Stomach (tissue), 9 donors: Measurements from ENCODE around the gene REEP2. TPM values are rescaled to one million over a fixed set of nuclear protein-coding genes. Genes with fewer than 3 reads are reported as not detected.

Experiments
- DNase-seq, 2 donors: peaks; one replicate each; pipeline versions ENCODE4 v3.0.0 to v3.0.0-alpha.2; 2013 to 2019
- H3K27ac ChIP-seq, 5 donors: fragments of 200-600 bp in 4 of 5; sonication (generic) in 4 of 5; one replicate each; pipeline ENCODE4 v1.5.1; 2013 to 2019; ENCODE audit warnings: mild to moderate bottlenecking in 1 of 5, moderate library complexity in 1 of 5
- H3K27me3 ChIP-seq, 3 donors: fragments of 200-600 bp; sonication (generic); one replicate each; pipeline ENCODE4 v1.5.1; 2017 to 2019; ENCODE audit warnings: mixed run types in 1 of 3
- H3K36me3 ChIP-seq, 4 donors: fragments of 200-600 bp; sonication (generic); 1 replicate in 3 of 4; 2 replicates in 1 of 4; pipeline ENCODE4 v1.5.1; 2016 to 2019
- H3K4me1 ChIP-seq, 4 donors: fragments of 200-600 bp; sonication (generic); one replicate each; pipeline ENCODE4 v1.5.1; 2016 to 2019
- H3K4me3 ChIP-seq, 4 donors: fragments of 200-600 bp; sonication (generic) in 3 of 4; one replicate each; pipeline ENCODE4 v1.5.1; 2016 to 2019; ENCODE audit warnings: mild to moderate bottlenecking in 1 of 4
- H3K9me3 ChIP-seq, 4 donors: fragments of 200-600 bp; sonication (generic); one replicate each; pipeline ENCODE4 v1.5.1; 2016 to 2019
- EP300 ChIP-seq: sonication (generic); formaldehyde crosslinking; IDR thresholded peaks from one replicate; pipeline ENCODE4 v1.6.1; 2017; ENCODE audit warnings: antibody characterized with exemption
- POLR2A ChIP-seq, 4 donors: fragments of 450-650 bp; IDR thresholded peaks; one replicate each; pipeline ENCODE4 v1.6.1; 2016; ENCODE audit warnings: antibody characterized with exemption in 4 of 4, control low read depth in 2 of 4, mild to moderate bottlenecking in 1 of 4, moderate library complexity in 1 of 4
- POLR2AphosphoS5 ChIP-seq, 3 donors: sonication (generic); formaldehyde crosslinking; IDR thresholded peaks; one replicate each; pipeline ENCODE4 v1.6.1; 2016; ENCODE audit warnings: antibody characterized with exemption in 3 of 3
- WGBS, 5 donors: extraction: QIAGEN DNeasy Blood & Tissue Kit in 3 of 5; methylation state at CpG; one replicate each; pipeline versions ENCODE4 v1.1.5 to v1.1.7; 2013 to 2018; 5-methylcytosine and 5-hydroxymethylcytosine counted together
- intact Hi-C: fragments of 100-400 bp; cut with DNase I; formaldehyde crosslinking; loops from one replicate; pipeline ENCODE4 v1.15.1; 2023; ENCODE audit warnings: low total_unique reads
- polyA plus RNA-seq, 3 donors: library from polyadenylated mRNA; stranded (reverse); fragments of 200-250 nt; gene quantifications; one replicate each; pipeline ENCODE4 v1.2.3, GENCODE V29; 2013
- total RNA-seq, 5 donors: library from RNA; depleted of rRNA; stranded (reverse); fragments of >200 nt; gene quantifications; one replicate each; pipeline versions ENCODE4 v1.1.0 to v1.2.3, GENCODE V29; 2014 to 2016
- TF ChIP-seq, protein P1 (sequence below), 7 experiments: fragments of 450-650 bp in 4 of 7; fragments of 200-600 bp in 3 of 7; sonication (generic) in 3 of 7; IDR thresholded peaks; one replicate each; pipeline ENCODE4 v1.5.1; 2016 to 2019; ENCODE audit warnings: antibody characterized with exemption in 7 of 7, control low read depth in 2 of 7, mild to moderate bottlenecking in 1 of 7
- donor health status: healthy with polysubstance abuse.
- donor health status: Bipolar disorder and iron deficiency.
- donor health status: healthy.

Gene REEP2
- total and polyA plus RNA-seq, 8 donors, result 2.1 to 73.3 (median 5.1) TPM; not detected in 2

DNA sequence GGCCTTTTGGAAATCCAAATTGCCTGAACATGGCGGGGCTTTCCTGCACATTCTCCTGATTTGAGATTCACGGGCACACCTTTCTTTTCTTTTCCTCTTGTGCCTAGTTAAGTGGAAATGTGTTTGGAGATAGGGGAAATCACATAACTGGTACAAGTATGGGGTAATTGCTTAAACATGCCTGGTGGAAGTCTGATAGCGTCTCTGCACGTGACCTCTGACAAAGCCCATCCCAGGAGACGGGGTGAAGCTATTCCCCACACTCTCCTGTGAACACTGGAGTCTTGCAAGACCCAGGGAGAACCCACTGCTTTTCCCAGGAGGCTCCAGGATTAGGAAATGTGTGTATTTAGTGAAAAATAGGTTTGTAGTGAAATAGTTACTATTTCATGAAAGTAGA lies 2.9 kb upstream of the REEP2 start:
- intact Hi-C loops, result no loop called here
- WGBS, 5 donors, result 81 to 85% (median 84%) methylated on average over 5 of the region's 5 CpGs
- TF ChIP-seq EP300 (no peak), POLR2AphosphoS5 (IDR thresholded peaks at IDR 0.05) (no peak), POLR2A (IDR thresholded peaks at IDR 0.05) (no peak)
- TF ChIP-seq, protein P1, sequence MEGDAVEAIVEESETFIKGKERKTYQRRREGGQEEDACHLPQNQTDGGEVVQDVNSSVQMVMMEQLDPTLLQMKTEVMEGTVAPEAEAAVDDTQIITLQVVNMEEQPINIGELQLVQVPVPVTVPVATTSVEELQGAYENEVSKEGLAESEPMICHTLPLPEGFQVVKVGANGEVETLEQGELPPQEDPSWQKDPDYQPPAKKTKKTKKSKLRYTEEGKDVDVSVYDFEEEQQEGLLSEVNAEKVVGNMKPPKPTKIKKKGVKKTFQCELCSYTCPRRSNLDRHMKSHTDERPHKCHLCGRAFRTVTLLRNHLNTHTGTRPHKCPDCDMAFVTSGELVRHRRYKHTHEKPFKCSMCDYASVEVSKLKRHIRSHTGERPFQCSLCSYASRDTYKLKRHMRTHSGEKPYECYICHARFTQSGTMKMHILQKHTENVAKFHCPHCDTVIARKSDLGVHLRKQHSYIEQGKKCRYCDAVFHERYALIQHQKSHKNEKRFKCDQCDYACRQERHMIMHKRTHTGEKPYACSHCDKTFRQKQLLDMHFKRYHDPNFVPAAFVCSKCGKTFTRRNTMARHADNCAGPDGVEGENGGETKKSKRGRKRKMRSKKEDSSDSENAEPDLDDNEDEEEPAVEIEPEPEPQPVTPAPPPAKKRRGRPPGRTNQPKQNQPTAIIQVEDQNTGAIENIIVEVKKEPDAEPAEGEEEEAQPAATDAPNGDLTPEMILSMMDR (IDR thresholded peaks at IDR 0.05), result no peak
- Histone ChIP-seq H3K27ac (no peak overlapping the region), H3K27me3 (peaks cover 0 to 10% (median 5%) of the 10 kb centered on the region in 3 donors), H3K36me3 (peaks cover 52 to 68% (median 64%) of the 10 kb centered on the region in 4 donors), H3K4me1 (peaks cover 10 to 25% (median 19%) of the 10 kb centered on the region in 4 donors), H3K9me3 (no peaks in the 10 kb centered on the region), H3K4me3 (no peak overlapping the region)
- DNase-seq, result no peak

DNA sequence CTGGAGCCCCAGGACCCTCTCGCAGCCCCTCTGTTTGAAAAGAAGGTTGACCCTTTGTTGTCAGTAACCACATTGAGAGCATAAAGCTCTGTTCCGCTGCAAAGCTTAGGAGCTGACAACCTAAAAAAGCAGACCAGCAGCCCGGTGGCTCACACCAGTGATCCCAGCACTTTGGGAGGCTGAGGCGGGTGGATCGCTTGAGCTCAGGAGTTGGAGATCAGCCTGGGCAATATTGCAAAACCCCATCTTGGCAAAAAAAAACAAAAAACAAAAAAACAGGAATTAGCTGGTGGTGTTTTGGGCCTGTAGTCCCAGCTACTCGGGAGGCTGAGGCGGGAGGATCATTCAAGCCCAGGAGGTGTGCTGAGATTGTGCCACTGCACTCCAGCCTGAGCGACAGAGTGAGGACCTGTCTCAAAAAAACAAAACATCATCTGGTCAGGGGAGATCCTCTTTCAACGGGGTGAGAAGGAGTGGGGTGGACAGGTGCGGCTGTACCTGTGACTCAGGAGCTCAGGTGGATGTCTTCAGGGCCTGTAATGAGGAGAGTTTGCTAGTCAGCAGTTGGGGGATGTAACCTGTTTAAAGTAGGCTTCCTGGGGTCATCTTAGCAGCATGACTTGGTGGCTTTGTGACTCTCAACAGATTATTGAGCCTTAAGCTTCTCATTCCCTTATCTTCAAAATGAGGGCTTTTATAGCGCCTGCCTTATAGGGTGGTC lies 694 bp upstream of the REEP2 start:
- intact Hi-C loops, result no loop called here
- H3K27ac ChIP-seq, result peak overlapping the region in 2 of 5 donors; percentile 45 to 63
- no peak for DNase-seq
- 70 to 77% (median 71%) methylated on average over 11 of the region's 11 CpGs for WGBS, 5 donors
- H3K27me3 ChIP-seq, result peaks cover 0 to 10% (median 5%) of the 10 kb centered on the region in 3 donors
- peak overlapping the region; percentile 50 to 57 (median 51) for H3K4me3 ChIP-seq
- peaks cover 10 to 25% (median 19%) of the 10 kb centered on the region in 4 donors for H3K4me1 ChIP-seq
- peaks cover 31 to 46% (median 42%) of the 10 kb centered on the region in 4 donors for H3K36me3 ChIP-seq
- H3K9me3 ChIP-seq, result no peaks in the 10 kb centered on the region
- TF ChIP-seq, protein P1 (IDR thresholded peaks at IDR 0.05), result no peak
- TF ChIP-seq POLR2A (IDR thresholded peaks at IDR 0.05), result no peak
- no peak for TF ChIP-seq POLR2AphosphoS5 (IDR thresholded peaks at IDR 0.05)
- TF ChIP-seq EP300, result no peak

DNA sequence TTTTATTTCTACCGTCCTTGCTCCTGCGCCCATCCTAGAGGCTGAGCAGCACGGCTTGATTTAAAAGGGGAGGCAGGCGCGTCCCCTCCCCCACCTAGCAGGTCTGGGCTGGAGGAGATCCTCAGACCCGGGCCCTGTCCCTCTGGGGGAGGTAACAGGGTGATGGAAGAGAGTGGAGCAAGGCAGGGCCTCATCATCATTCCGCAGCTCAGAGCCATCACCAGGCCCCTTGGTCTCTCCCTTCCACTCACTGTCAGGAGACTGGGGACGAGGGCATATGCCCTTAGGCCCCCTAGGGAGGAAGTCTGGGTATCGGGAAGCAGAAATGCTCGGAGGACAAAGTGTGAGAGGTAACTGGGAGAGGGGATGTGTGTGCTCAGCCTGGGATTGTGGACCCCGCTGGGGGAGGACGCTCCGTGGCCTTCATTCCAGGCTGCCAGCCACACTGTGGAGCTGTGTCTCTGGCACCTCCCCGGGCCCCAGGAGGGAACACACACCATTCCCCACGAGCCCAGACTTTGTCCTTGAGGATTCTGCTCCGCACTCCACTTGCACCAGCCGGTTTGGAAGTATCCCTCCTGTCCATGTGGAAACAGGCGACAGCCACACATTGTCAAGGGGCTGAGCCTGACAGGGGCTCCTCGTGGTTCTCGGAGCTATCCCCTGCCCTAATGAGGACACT lies 761 bp downstream of the REEP2 start:
- Histone ChIP-seq H3K9me3 (no peaks in the 10 kb centered on the region), H3K36me3 (peaks cover 17 to 31% (median 27%) of the 10 kb centered on the region in 4 donors), H3K4me3 (peak overlapping the region; percentile 50 to 57 (median 51)), H3K27ac (peak overlapping the region in 2 of 5 donors; percentile 45 to 63), H3K27me3 (peaks cover 0 to 10% (median 5%) of the 10 kb centered on the region in 3 donors), H3K4me1 (peaks cover 10 to 25% (median 19%) of the 10 kb centered on the region in 4 donors)
- TF ChIP-seq POLR2A (IDR thresholded peaks at IDR 0.05) (no peak), EP300 (no peak), POLR2AphosphoS5 (IDR thresholded peaks at IDR 0.05) (no peak)
- TF ChIP-seq, protein P1 (IDR thresholded peaks at IDR 0.05), result no peak
- intact Hi-C loops, result no loop called here
- WGBS, 5 donors, result 35 to 46% (median 39%) methylated on average over 19 to 20 of the region's 20 CpGs
- DNase-seq, result peak in 1 of 2 donors; percentile 48

DNA sequence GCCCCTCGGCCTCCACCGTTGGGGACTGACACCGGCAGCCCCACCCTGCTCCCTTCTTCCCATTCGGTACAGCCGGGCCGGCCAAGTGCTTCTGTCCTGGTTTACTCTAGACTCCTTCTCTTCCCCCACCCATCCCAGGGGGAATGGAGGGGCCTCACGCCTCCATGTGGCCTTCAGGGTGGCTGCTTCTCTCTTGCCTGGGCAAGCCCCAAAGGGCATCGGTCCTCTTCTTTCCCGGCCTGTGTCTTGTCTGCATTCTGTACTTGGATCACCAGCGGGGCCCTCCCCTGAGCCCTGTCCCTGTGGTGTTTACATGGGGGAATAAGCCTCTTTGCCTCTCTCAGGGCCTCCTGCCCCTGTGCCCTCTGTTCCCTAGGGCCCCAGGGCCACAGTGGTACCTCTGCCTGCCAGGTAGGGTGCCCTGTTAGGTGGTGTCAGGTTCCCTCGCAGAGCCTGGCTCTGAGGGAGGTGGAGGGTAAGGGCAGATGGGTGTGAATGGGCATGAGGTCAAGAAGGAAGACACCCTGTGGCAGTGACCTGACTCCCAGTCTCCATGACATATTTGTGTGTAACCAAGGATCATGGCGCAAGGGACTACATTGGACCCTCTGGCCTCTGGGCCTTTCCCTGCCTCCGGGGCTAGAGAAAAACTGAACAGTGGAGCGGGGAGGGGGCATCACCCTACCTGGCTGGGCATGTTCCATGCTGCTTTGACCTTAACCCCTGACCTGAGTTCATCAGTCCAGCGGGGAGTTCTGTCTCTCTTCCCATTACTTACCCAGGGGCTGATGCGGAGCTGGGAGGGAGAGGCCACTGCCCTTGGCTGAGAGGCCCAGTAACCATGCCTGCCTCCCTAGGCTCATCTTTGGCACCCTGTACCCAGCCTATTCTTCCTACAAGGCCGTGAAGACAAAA lies 1.6 kb downstream of the REEP2 start:
- intact Hi-C loops, result no loop called here
- WGBS, 5 donors, result 77 to 80% (median 80%) methylated on average over 16 to 17 of the region's 17 CpGs
- DNase-seq, result no peak
- Histone ChIP-seq H3K27me3 (peaks cover 0 to 10% (median 5%) of the 10 kb centered on the region in 3 donors), H3K27ac (peak overlapping the region in 2 of 5 donors; percentile 45 to 63), H3K9me3 (no peaks in the 10 kb centered on the region), H3K4me1 (peaks cover 10 to 25% (median 19%) of the 10 kb centered on the region in 4 donors), H3K36me3 (peaks cover 11 to 23% (median 19%) of the 10 kb centered on the region in 4 donors), H3K4me3 (peak overlapping the region in 2 of 4 donors; percentile 52 to 57)
- TF ChIP-seq, protein P1 (IDR thresholded peaks at IDR 0.05), result no peak
- TF ChIP-seq POLR2AphosphoS5 (IDR thresholded peaks at IDR 0.05) (no peak), EP300 (no peak), POLR2A (IDR thresholded peaks at IDR 0.05) (no peak)
